GM18951 (cell line): ENCODE data around the gene PDE4C.

ENCODE experiments used
- POLR2A ChIP-seq: IDR thresholded peaks from 4 replicates; pipeline ENCODE4 v1.6.1; 2011; ENCODE audit warnings: mild to moderate bottlenecking; ENCODE audit not compliant: insufficient read length, insufficient read depth; ENCODE audit errors: extremely low read depth
- in situ Hi-C: fragments of 300-500 bp; cut with MboI; formaldehyde crosslinking; loops from one replicate; pipeline ENCODE4 v1.12.0; 2022; ENCODE audit warnings: low sequenced_read_pairs, mixed read lengths, inconsistent platforms; ENCODE audit not compliant: unreplicated experiment

PDE4C gene

DNA sequence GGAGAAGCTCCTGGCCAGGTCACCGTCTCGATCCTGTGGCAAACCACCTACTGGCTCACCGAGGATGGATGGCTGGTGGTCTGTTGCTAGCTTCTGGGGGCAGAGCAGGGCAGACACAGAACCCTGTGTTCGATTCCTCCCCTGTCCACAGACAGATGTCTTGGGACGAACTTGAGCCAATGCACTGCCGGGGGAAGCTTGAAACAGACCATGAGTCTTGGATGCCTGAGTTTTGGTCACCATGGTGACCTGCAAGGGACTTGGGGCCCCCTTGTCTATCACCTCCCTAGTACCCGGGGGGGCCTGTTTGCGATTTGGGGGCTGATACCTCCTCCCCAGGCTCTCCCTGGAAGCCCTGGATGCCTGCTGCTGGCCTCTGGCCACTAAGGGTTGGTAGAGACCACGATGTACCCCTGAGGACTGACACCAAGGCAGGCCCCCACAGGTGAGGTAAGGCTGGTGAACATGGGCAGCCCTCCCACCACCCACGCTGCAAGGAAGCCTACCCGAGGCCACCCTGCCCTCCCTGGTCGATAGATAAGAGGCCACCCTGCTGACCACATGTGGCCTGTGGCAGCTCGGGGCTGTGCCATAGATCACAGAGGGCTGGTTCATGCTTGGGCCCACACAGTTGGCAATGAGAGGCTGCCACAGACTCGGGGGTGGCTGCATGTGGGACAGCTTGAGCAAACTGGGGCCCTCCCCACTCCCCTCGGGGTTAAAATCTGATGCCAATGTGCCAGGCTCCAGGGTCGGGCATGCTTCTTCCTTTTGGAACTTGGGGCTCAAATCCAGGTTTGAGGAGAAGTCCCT lies 37.3 kb upstream of the PDE4C start:
- no peak for TF ChIP-seq POLR2A
- in situ Hi-C loops, result no loop called here

DNA sequence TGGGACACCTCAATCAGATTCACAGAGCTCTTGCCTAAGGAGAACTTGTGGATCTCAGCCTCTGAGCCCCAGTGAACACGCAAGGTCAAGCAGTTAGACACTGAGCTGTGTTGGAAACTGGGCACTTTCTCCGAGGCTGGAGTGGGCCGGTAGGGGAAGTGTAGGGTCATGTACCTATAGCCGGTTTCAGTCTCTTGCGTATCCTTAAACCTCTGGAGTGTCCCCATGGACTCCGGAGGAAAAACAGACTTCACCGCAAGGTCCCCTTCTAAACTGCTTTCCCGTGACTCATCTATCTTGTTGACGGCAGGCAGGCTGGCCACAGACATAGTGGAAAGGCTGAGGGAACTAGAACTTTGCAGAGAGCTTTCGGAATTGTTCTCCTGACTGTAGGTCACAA lies 36.7 kb upstream of the PDE4C start:
- in situ Hi-C loops, result no loop called here
- no peak for TF ChIP-seq POLR2A

DNA sequence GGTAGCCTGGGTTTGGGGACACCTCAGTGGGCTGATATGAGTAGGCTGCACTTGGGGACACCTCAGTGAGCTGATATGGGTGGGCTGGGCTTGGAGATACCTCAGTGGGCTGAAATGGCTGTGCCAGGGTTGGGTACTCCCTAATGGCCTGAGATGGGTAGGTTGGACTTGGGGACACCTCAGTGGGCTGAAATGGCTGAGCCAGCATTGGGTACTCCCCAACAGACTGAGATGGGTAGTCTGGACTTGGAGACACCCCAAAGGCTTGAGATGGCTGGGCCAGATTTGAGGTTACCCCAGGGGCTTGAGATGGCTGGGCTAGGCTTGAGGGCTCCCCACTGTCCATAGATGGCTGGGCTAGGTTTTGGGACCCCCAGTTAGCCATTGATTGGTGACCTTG lies 35.9 kb upstream of the PDE4C start:
- TF ChIP-seq POLR2A, result no peak
- in situ Hi-C loops, result no loop called here

GRCh38 chr19:18261474-18261873 lies 35.2 kb upstream of the PDE4C start:
- in situ Hi-C loops, result no loop called here
- TF ChIP-seq POLR2A, result no peak

- no peak for TF ChIP-seq POLR2A
- in situ Hi-C loops, result no loop called here
Observed at GRCh38 chr19:18259893-18260292, 33.7 kb upstream of the PDE4C start.

DNA sequence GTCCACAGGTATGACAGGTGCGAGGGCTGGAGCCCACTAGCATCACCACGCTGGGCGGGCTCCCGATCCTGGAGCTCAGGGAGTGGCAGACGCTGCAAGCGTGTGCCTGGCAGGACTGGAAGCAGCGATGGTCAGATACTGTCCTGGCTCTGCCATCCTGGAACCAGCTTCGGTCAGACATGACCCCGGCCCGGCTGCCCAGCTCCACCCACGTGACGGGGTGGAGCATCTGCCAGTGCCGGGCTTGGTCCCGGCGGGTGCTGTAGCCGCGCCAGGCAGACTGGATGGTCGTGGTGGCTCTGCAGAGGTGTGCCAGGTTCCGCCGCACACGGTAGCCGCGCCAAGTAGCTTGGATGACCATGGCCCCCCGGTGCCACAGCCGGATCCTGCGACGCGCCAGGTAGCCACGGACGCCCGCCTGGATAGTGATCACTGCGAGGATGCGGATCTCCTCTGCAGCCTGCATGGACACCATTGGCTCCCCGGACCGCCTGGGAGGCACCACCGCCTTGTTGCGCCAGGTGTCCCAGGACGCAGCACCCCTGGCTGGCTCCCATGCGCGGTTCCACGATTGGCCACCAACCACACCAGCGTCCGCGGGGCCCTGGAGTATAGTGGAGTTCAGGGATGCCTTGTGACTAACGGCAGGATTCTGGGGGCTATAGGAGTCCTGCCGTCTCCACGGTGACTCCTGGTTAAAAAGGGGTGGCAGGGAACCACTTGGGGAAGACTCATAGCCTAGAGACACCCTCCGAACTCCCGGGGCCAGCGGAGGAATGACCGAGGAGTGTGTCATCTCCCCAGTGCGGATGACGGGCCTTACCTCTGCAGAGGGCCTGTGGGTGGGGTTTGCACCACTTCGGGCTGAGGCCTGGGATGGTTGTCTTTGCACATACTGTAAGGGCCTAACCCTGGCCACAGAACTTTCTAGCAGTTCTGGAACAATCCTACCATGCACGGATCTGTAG lies 31.5 kb upstream of the PDE4C start:
- in situ Hi-C loops, result no loop called here
- TF ChIP-seq POLR2A, result no peak

GRCh38 chr19:18254546-18255503 lies 28.6 kb upstream of the PDE4C start:
- in situ Hi-C loops, result no loop called here
- no peak for TF ChIP-seq POLR2A

GRCh38 chr19:18253716-18254115 lies 27.5 kb upstream of the PDE4C start:
- in situ Hi-C loops, result no loop called here

GRCh38 chr19:18253130-18253529 lies 26.9 kb upstream of the PDE4C start:
- in situ Hi-C loops, result no loop called here
- TF ChIP-seq POLR2A, result no peak

More at GRCh38 chr19:18253716-18254115, 27.5 kb upstream of the PDE4C start:
- no peak for TF ChIP-seq POLR2A

DNA sequence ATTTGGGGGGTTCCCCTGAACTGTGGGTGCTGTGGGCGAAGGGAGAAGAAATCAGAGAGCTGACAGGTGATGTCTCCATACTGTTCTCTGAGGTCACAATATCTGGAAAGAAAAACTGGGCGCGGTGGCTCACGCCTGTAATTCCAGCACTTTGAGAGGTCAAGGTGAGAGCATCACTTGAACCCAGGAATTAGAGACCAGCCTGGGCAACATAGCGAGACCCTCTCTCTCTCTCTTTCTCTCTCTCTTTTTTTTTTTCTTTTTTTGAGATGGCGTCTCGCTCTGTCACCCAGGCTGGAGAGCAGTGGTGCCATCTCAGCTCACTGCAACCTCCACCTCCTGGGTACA lies 26.1 kb upstream of the PDE4C start:
- no peak for TF ChIP-seq POLR2A
- in situ Hi-C loops, result no loop called here

DNA sequence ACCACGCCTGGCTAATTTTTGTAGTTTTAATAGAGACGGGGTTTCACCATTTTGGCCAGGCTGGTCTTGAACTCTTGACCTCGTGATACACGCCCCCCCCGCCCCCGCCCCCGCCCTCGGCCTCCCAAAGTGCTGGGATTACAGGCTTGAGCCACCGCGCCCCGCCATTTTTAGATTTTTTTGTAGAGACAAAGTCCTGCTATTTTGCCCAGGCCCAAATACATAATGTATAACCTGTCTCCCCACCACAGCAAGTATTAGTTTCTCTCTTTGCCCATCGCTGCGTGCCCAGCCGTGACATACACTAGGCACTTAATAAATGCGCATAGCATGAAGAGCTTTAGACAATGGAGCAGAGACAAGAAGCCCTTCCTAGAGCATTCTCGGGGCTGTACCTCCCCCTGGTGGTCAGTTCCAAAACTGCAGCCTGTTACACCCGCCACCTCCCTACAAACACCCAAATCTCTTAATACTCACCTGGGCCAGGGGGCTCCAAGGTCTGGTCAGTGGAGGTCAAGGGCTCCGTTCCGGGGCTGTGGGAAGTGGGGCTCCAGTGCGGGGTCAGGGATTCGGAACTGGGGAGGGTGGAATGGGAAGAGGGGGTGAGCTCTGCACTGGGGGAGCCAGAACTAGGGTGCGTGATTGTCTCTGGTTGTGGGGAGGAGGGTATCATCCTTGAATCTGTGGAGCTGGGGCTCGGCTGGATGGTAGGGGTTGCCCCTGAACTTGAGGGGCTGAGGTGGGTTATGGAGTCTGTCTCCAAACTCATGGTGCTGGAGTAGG lies 25.5 kb upstream of the PDE4C start:
- in situ Hi-C loops, result no loop called here
- TF ChIP-seq POLR2A, result no peak

GRCh38 chr19:18249834-18250233 lies 23.6 kb upstream of the PDE4C start:
- in situ Hi-C loops, result no loop called here

More at GRCh38 chr19:18249834-18250233, 23.6 kb upstream of the PDE4C start:
- no peak for TF ChIP-seq POLR2A
